ENCODE data around the gene AADACL4. TPM values are rescaled to one million over a fixed set of nuclear protein-coding genes. Genes with fewer than 3 reads are reported as not detected.

Gene AADACL4
- total and polyA plus RNA-seq, 10 of the 15 experiments (the other 5 are each of a cell fraction or from before 2014, with no cell fraction given) = not detected

DNA sequence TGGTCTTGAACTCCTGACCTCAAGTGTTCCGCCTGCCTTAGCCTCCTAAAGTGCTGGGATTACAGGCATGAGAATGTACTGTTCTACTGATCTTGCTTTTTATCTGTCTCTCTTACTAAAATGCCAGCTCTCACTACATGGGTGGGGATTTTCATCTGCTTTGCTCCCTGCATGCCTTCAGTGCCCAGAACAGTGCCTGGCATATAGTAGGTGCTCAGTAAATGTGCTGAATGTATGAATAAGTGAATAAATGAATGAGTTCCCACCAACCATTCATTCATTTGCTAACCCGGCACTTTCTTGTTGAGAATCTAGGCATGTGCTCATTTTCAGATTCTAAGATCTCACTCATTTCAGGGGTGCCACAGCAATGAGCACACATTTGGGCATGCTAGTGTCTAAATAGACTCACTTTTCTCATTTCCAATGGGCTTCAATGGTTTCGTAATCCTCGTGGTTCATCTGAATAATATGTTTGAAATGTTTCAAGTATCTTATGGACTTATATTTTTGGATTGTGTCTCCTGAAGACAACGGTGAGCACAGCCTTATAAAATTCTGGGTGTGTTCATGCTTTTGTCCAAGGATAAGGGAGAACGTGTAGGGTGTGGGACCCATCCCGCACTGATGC, 33.5 kb upstream of the AADACL4 start (continued):
- TF ChIP-seq, protein P1, sequence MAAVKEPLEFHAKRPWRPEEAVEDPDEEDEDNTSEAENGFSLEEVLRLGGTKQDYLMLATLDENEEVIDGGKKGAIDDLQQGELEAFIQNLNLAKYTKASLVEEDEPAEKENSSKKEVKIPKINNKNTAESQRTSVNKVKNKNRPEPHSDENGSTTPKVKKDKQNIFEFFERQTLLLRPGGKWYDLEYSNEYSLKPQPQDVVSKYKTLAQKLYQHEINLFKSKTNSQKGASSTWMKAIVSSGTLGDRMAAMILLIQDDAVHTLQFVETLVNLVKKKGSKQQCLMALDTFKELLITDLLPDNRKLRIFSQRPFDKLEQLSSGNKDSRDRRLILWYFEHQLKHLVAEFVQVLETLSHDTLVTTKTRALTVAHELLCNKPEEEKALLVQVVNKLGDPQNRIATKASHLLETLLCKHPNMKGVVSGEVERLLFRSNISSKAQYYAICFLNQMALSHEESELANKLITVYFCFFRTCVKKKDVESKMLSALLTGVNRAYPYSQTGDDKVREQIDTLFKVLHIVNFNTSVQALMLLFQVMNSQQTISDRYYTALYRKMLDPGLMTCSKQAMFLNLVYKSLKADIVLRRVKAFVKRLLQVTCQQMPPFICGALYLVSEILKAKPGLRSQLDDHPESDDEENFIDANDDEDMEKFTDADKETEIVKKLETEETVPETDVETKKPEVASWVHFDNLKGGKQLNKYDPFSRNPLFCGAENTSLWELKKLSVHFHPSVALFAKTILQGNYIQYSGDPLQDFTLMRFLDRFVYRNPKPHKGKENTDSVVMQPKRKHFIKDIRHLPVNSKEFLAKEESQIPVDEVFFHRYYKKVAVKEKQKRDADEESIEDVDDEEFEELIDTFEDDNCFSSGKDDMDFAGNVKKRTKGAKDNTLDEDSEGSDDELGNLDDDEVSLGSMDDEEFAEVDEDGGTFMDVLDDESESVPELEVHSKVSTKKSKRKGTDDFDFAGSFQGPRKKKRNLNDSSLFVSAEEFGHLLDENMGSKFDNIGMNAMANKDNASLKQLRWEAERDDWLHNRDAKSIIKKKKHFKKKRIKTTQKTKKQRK (IDR thresholded peaks at IDR 0.05; ENCODE audit: low read depth, low read length) = no peak
- TF ChIP-seq ZZZ3 (IDR thresholded peaks at IDR 0.05; ENCODE audit: control insufficient read depth, insufficient read length, low read depth) (no peak), CBFB (IDR thresholded peaks at IDR 0.05; ENCODE audit: low read depth) (no peak)

DNA sequence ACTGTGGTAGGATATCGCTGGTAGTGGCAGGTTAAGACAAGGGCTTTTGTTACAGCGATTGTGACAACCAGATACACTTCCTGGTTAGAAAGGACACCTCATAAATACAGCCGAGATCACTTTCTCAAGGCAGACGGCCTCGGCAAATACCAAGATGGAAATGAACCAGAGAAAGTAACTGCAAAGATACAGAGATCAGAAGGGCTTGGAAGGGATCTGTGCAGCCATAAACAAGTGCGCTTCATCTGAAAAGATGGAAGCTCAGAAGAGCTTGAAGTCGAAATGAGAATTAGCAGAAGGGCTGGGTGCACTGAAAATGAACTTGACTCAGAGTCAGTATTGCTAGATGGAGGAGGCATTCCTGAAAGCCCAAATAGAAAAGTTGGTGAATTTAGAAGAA, 32.9 kb upstream of the AADACL4 start:
- Histone ChIP-seq H3K4me1 (ENCODE audit: control insufficient read depth, insufficient read depth, low read length) (no peaks in the 10 kb centered on the region), H3K79me2 (ENCODE audit: control insufficient read depth, insufficient read depth, low read length) (no peaks in the 10 kb centered on the region), H3K9me3 (replicated peaks; ENCODE audit: control insufficient read depth, insufficient read depth, low read length) (peaks cover 1% of the 10 kb centered on the region; the same call in 2 of the 3 replicates), H3K4me3 (no peak overlapping the region), H3K4me2 (ENCODE audit: control insufficient read depth, insufficient read depth) (no peak overlapping the region), H4K20me1 (ENCODE audit: control insufficient read depth, insufficient read depth) (no peaks in the 10 kb centered on the region; the same call in 1 of the 2 replicates), H3K27me3 (replicated peaks in 1 of 2; ENCODE audit: control insufficient read depth in 2 of 2, insufficient read depth in 2 of 2, low read length in 1 of 2) (no peaks in the 10 kb centered on the region; a peak in 3 of 4 replicates), H3K36me3 (ENCODE audit: control insufficient read depth in 2 of 2, insufficient read depth in 2 of 2, low read length in 1 of 2) (no peaks in the 10 kb centered on the region), H3K27ac (ENCODE audit: control insufficient read depth, insufficient read depth) (no peak overlapping the region), H2AFZ (ENCODE audit: control insufficient read depth, low read depth, low read length) (no peak overlapping the region), H3K9ac (ENCODE audit: control insufficient read depth, insufficient read depth, low read length) (no peak overlapping the region)
- WGBS (ENCODE audit: insufficient coverage, insufficient replicate concordance, low lambda C conversion rate, missing lambda C conversion rate) = 50% methylated on average over 7 of the region's 7 CpGs
- BruUV-seq (replicated peaks) = no TSS peak
- ChIA-PET SMC1A (ENCODE audit: uncharacterized antibody, unreplicated experiment) (interaction anchor here (0.6 to 1.6 kb wide), 3 partner anchors 12 to 201 kb away, joined by 3 to 5 read pairs (median 3); no protein-coding TSS in a partner anchor), POLR2A (no interaction called here), RAD21 (ENCODE audit: unreplicated experiment) (interaction anchor here (1.2 to 1.7 kb wide), 2 partner anchors 10 to 15 kb away, joined by 3 to 4 read pairs; no protein-coding TSS in a partner anchor), CTCF (interaction anchor here (2.8 kb wide), 1 partner anchor 10 kb away, joined by 10 read pairs; no protein-coding TSS in a partner anchor)
- ATAC-seq = no peak
- intact Hi-C loops (cut with micrococcal nuclease; ENCODE audit: unreplicated experiment) = no loop called here
- in situ Hi-C loops (cut with MboI) = no loop called here
- DNase-seq (ENCODE audit: low read depth, low spot score) = no peak
- FAIRE-seq = no peak
- TF ChIP-seq NRF1 (conservative IDR thresholded peaks at IDR 0.05; ENCODE audit: low read depth, low read length) = no peak
- TF ChIP-seq SIN3A (IDR thresholded peaks at IDR 0.05; ENCODE audit: low read depth, low read length) = no peak
- no peak for TF ChIP-seq YY1 (IDR thresholded peaks at IDR 0.05; ENCODE audit: low read depth, low read length)
- TF ChIP-seq, protein P2, sequence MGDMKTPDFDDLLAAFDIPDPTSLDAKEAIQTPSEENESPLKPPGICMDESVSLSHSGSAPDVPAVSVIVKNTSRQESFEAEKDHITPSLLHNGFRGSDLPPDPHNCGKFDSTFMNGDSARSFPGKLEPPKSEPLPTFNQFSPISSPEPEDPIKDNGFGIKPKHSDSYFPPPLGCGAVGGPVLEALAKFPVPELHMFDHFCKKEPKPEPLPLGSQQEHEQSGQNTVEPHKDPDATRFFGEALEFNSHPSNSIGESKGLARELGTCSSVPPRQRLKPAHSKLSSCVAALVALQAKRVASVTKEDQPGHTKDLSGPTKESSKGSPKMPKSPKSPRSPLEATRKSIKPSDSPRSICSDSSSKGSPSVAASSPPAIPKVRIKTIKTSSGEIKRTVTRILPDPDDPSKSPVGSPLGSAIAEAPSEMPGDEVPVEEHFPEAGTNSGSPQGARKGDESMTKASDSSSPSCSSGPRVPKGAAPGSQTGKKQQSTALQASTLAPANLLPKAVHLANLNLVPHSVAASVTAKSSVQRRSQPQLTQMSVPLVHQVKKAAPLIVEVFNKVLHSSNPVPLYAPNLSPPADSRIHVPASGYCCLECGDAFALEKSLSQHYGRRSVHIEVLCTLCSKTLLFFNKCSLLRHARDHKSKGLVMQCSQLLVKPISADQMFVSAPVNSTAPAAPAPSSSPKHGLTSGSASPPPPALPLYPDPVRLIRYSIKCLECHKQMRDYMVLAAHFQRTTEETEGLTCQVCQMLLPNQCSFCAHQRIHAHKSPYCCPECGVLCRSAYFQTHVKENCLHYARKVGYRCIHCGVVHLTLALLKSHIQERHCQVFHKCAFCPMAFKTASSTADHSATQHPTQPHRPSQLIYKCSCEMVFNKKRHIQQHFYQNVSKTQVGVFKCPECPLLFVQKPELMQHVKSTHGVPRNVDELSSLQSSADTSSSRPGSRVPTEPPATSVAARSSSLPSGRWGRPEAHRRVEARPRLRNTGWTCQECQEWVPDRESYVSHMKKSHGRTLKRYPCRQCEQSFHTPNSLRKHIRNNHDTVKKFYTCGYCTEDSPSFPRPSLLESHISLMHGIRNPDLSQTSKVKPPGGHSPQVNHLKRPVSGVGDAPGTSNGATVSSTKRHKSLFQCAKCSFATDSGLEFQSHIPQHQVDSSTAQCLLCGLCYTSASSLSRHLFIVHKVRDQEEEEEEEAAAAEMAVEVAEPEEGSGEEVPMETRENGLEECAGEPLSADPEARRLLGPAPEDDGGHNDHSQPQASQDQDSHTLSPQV (IDR thresholded peaks at IDR 0.05) = no peak
- no peak for TF ChIP-seq GABPA (IDR thresholded peaks at IDR 0.05; ENCODE audit: low read depth)
- no peak for TF ChIP-seq FOXK2 (IDR thresholded peaks at IDR 0.05)
- TF ChIP-seq CREM (IDR thresholded peaks at IDR 0.05; ENCODE audit: low read depth) = no peak
- TF ChIP-seq, protein P3, sequence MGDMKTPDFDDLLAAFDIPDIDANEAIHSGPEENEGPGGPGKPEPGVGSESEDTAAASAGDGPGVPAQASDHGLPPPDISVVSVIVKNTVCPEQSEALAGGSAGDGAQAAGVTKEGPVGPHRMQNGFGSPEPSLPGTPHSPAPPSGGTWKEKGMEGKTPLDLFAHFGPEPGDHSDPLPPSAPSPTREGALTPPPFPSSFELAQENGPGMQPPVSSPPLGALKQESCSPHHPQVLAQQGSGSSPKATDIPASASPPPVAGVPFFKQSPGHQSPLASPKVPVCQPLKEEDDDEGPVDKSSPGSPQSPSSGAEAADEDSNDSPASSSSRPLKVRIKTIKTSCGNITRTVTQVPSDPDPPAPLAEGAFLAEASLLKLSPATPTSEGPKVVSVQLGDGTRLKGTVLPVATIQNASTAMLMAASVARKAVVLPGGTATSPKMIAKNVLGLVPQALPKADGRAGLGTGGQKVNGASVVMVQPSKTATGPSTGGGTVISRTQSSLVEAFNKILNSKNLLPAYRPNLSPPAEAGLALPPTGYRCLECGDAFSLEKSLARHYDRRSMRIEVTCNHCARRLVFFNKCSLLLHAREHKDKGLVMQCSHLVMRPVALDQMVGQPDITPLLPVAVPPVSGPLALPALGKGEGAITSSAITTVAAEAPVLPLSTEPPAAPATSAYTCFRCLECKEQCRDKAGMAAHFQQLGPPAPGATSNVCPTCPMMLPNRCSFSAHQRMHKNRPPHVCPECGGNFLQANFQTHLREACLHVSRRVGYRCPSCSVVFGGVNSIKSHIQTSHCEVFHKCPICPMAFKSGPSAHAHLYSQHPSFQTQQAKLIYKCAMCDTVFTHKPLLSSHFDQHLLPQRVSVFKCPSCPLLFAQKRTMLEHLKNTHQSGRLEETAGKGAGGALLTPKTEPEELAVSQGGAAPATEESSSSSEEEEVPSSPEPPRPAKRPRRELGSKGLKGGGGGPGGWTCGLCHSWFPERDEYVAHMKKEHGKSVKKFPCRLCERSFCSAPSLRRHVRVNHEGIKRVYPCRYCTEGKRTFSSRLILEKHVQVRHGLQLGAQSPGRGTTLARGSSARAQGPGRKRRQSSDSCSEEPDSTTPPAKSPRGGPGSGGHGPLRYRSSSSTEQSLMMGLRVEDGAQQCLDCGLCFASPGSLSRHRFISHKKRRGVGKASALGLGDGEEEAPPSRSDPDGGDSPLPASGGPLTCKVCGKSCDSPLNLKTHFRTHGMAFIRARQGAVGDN (IDR thresholded peaks at IDR 0.05) = no peak

Data from GM12878 (cell line).